Measurements from ENCODE around the gene HOXD10. TPM values are rescaled to one million over a fixed set of nuclear protein-coding genes. Genes with fewer than 3 reads are reported as not detected.

HOXD10 gene
- total RNA-seq, 1 experiment from 2014 or later, result not detected

DNA sequence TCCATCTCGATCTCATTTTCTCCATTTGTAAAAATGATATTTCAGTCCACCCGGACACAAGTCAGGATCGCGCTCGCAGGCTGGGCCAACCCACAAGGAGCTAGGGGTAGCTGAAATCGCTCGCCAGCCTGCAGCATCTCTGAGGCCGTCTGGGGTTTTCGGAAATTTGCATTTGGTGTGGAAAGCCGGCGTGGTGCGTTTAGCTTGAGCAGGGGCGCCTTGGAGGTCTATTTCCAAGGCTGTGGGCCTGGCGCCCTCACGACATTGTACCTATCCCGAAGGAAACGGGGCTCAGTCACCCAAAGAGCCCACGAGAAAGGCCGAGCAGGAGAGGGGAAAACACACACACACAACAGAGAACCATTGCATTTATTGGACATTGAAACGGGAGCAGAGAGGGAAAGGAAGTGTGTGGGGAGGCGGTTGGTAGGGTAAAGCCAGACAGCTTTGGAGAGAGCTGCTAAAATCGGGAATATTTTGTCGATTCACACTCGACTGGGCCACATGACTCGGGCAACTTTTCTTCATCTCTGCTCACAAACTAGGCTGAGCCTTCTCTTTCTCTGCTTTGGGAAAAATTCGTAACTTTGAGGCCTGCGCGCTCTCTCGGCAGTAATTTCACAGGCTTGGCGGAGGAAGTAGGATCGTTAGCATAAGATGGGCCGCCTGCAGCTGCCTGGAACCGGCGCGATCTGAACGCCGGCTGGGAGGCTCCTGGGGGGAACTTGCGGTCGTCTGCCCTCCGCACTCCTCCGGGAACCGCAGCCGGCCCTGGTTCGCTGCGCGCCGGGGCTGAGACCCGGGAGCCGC lies 11.8 kb downstream of the HOXD10 start:
- TF ChIP-seq, protein P1, sequence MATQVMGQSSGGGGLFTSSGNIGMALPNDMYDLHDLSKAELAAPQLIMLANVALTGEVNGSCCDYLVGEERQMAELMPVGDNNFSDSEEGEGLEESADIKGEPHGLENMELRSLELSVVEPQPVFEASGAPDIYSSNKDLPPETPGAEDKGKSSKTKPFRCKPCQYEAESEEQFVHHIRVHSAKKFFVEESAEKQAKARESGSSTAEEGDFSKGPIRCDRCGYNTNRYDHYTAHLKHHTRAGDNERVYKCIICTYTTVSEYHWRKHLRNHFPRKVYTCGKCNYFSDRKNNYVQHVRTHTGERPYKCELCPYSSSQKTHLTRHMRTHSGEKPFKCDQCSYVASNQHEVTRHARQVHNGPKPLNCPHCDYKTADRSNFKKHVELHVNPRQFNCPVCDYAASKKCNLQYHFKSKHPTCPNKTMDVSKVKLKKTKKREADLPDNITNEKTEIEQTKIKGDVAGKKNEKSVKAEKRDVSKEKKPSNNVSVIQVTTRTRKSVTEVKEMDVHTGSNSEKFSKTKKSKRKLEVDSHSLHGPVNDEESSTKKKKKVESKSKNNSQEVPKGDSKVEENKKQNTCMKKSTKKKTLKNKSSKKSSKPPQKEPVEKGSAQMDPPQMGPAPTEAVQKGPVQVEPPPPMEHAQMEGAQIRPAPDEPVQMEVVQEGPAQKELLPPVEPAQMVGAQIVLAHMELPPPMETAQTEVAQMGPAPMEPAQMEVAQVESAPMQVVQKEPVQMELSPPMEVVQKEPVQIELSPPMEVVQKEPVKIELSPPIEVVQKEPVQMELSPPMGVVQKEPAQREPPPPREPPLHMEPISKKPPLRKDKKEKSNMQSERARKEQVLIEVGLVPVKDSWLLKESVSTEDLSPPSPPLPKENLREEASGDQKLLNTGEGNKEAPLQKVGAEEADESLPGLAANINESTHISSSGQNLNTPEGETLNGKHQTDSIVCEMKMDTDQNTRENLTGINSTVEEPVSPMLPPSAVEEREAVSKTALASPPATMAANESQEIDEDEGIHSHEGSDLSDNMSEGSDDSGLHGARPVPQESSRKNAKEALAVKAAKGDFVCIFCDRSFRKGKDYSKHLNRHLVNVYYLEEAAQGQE (IDR thresholded peaks at IDR 0.05; ENCODE audit: insufficient read depth in 1 of 2, low read depth in 2 of 2, low read length in 1 of 2), result no peak
- TF ChIP-seq POLR2AphosphoS5 (IDR thresholded peaks at IDR 0.05; ENCODE audit: low read depth, low read length) (no peak), SIN3A (IDR thresholded peaks at IDR 0.05; ENCODE audit: borderline replicate concordance, insufficient read depth, low read depth, low read length) (no peak), TCF7L2 (IDR thresholded peaks at IDR 0.05; ENCODE audit: low read depth, low read length) (no peak)
- TF ChIP-seq, protein P2, sequence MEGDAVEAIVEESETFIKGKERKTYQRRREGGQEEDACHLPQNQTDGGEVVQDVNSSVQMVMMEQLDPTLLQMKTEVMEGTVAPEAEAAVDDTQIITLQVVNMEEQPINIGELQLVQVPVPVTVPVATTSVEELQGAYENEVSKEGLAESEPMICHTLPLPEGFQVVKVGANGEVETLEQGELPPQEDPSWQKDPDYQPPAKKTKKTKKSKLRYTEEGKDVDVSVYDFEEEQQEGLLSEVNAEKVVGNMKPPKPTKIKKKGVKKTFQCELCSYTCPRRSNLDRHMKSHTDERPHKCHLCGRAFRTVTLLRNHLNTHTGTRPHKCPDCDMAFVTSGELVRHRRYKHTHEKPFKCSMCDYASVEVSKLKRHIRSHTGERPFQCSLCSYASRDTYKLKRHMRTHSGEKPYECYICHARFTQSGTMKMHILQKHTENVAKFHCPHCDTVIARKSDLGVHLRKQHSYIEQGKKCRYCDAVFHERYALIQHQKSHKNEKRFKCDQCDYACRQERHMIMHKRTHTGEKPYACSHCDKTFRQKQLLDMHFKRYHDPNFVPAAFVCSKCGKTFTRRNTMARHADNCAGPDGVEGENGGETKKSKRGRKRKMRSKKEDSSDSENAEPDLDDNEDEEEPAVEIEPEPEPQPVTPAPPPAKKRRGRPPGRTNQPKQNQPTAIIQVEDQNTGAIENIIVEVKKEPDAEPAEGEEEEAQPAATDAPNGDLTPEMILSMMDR (IDR thresholded peaks at IDR 0.05), result no peak
- Histone ChIP-seq H3K36me3 (ENCODE audit: control insufficient read depth, insufficient read depth, low read length) (no peaks in the 10 kb centered on the region), H3K4me1 (ENCODE audit: control insufficient read depth, insufficient read depth, low read length) (peaks cover 13% of the 10 kb centered on the region), H3K4me3 (ENCODE audit: low read depth in 2 of 2, low read length in 2 of 2) (no peak overlapping the region), H3K9me3 (ENCODE audit: control insufficient read depth, insufficient read depth, low read depth, low read length) (no peaks in the 10 kb centered on the region), H3K27me3 (ENCODE audit: control insufficient read depth, insufficient read depth, low read length) (no peaks in the 10 kb centered on the region), H3K27ac (ENCODE audit: low read length) (no peak overlapping the region)
- in situ Hi-C loops (cut with HindIII; ENCODE audit: low pct_unique_long_range_greater_than_20kb, low sequenced_read_pairs) (no loop called here), intact Hi-C loops (cut with micrococcal nuclease; ENCODE audit: unreplicated experiment) (loop anchor here (5.0 to 10.0 kb wide), 4 partner anchors 524 to 1034 kb away; no protein-coding TSS in a partner anchor)
- no peak for ATAC-seq
- ChIA-PET POLR2A (no interaction called here), CTCF (interaction anchor here (0.6 kb wide), 2 partner anchors 63 to 425 kb away, joined by 3 to 6 read pairs; no protein-coding TSS in a partner anchor)
- DNase-seq (ENCODE audit: low read depth, low spot score), result no peak
- BruUV-seq (replicated peaks), result no TSS peak

DNA sequence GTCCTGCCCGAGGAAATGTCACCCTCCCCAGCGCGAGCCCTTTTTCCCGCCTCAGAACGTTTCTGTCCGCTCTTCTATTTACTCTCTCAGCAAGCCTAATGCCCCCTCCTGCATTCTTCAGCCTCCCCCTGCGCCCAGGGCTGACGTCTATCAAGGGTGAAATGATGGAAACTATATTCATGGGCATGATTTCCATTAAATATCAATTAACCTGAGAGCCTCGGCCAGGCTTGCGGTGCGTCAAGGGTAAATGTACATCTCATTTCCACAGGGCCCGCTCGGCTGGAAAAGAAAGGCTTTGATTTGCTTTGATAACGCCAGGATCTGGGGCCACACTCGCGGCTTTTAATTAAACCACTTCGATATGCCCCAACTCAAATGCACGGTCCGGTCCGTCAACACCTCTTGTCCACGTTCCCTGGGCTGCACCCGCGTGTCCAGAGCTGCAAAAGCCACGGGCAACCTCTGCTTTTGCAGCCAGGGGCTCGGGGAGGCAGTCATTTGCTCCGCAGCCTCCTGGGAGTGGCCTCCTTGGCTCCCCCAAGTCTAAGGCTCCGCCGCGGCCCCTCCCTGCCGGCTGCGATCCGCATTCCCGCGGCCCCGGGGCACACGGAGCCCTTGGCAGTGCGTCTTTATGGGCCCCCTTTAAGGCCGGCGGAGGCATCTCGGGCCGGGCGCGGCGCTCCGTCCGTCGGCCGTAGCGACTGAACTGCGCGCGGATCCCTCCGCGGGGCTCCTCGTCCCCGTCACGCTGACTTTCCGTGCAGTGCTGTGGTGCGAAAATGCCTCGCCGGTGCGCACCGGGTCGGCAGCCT lies 12.6 kb downstream of the HOXD10 start, which contains the start of gene HOXD8:
HOXD8 (plus strand) TSS at position 724 of the 815 bp plus-strand sequence. CDS start 662 bp downstream, outside the sequence.
- no TSS peak for BruUV-seq (replicated peaks)
- no peaks in the 10 kb centered on the region for H3K36me3 ChIP-seq (ENCODE audit: control insufficient read depth, insufficient read depth, low read length)
- TF ChIP-seq, protein P2 (IDR thresholded peaks at IDR 0.05), result no peak
- TF ChIP-seq TCF7L2 (IDR thresholded peaks at IDR 0.05; ENCODE audit: low read depth, low read length) (no peak), POLR2AphosphoS5 (IDR thresholded peaks at IDR 0.05; ENCODE audit: low read depth, low read length) (no peak), SIN3A (IDR thresholded peaks at IDR 0.05; ENCODE audit: borderline replicate concordance, insufficient read depth, low read depth, low read length) (no peak)
- TF ChIP-seq, protein P1 (IDR thresholded peaks at IDR 0.05; ENCODE audit: insufficient read depth in 1 of 2, low read depth in 2 of 2, low read length in 1 of 2), result no peak
- H3K4me3 ChIP-seq (ENCODE audit: low read depth in 2 of 2, low read length in 2 of 2), result peak within 1 kb of the TSS in 1 of 2 experiments; percentile 31; a peak in 1 of 4 replicates
- POLR2A ChIA-PET, result no interaction called here
- no peak within 1 kb of the TSS for H3K27ac ChIP-seq (ENCODE audit: low read length)
- CTCF ChIA-PET, result no interaction called here
- peaks cover 16% of the 10 kb centered on the region for H3K4me1 ChIP-seq (ENCODE audit: control insufficient read depth, insufficient read depth, low read length)
- intact Hi-C loops (cut with micrococcal nuclease; ENCODE audit: unreplicated experiment) (loop anchor here (5.0 to 10.0 kb wide), 4 partner anchors 523 to 1033 kb away; no protein-coding TSS in a partner anchor), in situ Hi-C loops (cut with HindIII; ENCODE audit: low pct_unique_long_range_greater_than_20kb, low sequenced_read_pairs) (no loop called here)
- no peaks in the 10 kb centered on the region for H3K9me3 ChIP-seq (ENCODE audit: control insufficient read depth, insufficient read depth, low read depth, low read length)
- no peaks in the 10 kb centered on the region for H3K27me3 ChIP-seq (ENCODE audit: control insufficient read depth, insufficient read depth, low read length)
- no peak for ATAC-seq
- DNase-seq (ENCODE audit: low read depth, low spot score), result no peak

Data from Panc1 (cell line).